Smooth muscle cell (in vitro differentiated cells): Measurements from ENCODE around the gene SH3RF1. TPM values are rescaled to one million over a fixed set of nuclear protein-coding genes. Genes with fewer than 3 reads are reported as not detected.

ENCODE experiments used
- DNase-seq: peaks from one replicate; lab custom pipeline; 2025; ENCODE audit not compliant: unreplicated experiment; lab: John Stamatoyannopoulos, UW
- H2AFZ ChIP-seq: fragments of 200-600 bp; sonication (generic); 2 replicates; pipeline ENCODE4 v1.6.0; 2016; ENCODE audit warnings: antibody characterized with exemption, low read depth, mild to moderate bottlenecking
- H3F3A ChIP-seq: fragments of 200-600 bp; sonication (generic); 2 replicates; pipeline ENCODE4 v1.6.0; 2017; ENCODE audit warnings: antibody characterized with exemption, low read depth
- H3K27ac ChIP-seq: fragments of 200-600 bp; sonication (generic); 2 replicates; pipeline ENCODE4 v1.5.1; 2016; ENCODE audit warnings: low read depth, mild to moderate bottlenecking
- H3K27me3 ChIP-seq: fragments of 200-600 bp; sonication (generic); 2 replicates; pipeline ENCODE4 v1.6.1; 2016; ENCODE audit warnings: low read depth, mild to moderate bottlenecking
- H3K36me3 ChIP-seq: fragments of 200-600 bp; sonication (generic); 2 replicates; pipeline ENCODE4 v1.5.1; 2016; ENCODE audit warnings: low read depth
- H3K4me1 ChIP-seq: fragments of 200-600 bp; sonication (generic); 2 replicates; pipeline ENCODE4 v1.5.1; 2016; ENCODE audit warnings: low read depth
- H3K4me2 ChIP-seq: fragments of 200-600 bp; sonication (generic); 2 replicates; pipeline ENCODE4 v1.6.0; 2016; ENCODE audit warnings: mild to moderate bottlenecking
- H3K4me3 ChIP-seq: fragments of 200-600 bp; sonication (generic); 2 replicates; pipeline ENCODE4 v1.5.1; 2016; ENCODE audit warnings: mild to moderate bottlenecking
- H3K79me2 ChIP-seq: fragments of 200-600 bp; sonication (generic); 2 replicates; pipeline ENCODE4 v1.6.0; 2016; ENCODE audit warnings: low read depth, mild to moderate bottlenecking
- H3K9ac ChIP-seq: fragments of 200-600 bp; sonication (generic); 2 replicates; pipeline ENCODE4 v1.6.0; 2016; ENCODE audit warnings: low read depth
- H3K9me3 ChIP-seq: fragments of 200-600 bp; sonication (generic); replicated peaks from 2 replicates; pipeline ENCODE4 v1.5.1; 2016; ENCODE audit warnings: low read depth
- H4K20me1 ChIP-seq: fragments of 200-600 bp; sonication (generic); 2 replicates; pipeline ENCODE4 v1.6.0; 2016; ENCODE audit warnings: low read depth
- WGBS: methylation state at CpG from one replicate; pipeline ENCODE4 v1.1.7; 2016; ENCODE audit warnings: low lambda C conversion rate; 5-methylcytosine and 5-hydroxymethylcytosine counted together
- polyA plus RNA-seq: library from polyadenylated mRNA; unstranded; fragments of >200 nt; fragmentation: Nextera tagmentation; extraction: Ambion mirVana; gene quantifications from 2 replicates; pipeline ENCODE4 v1.2.1, GENCODE V29; 2016
- total RNA-seq: library from RNA; depleted of rRNA; stranded (reverse); fragments of >200 nt; gene quantifications from 2 replicates; pipeline ENCODE4 v1.2.3, GENCODE V29; 2014
- TF ChIP-seq, protein P1 (sequence below): fragments of 200-600 bp; sonication (generic); IDR thresholded peaks from 2 replicates; pipeline ENCODE4 v1.5.1; 2017; ENCODE audit warnings: borderline replicate concordance, mild to moderate bottlenecking, antibody characterized with exemption; ENCODE audit not compliant: insufficient read depth, poor library complexity, severe bottlenecking

Gene SH3RF1
- total and polyA plus RNA-seq, 2 experiments from 2014 or later: 9.4 to 10.2 TPM

DNA sequence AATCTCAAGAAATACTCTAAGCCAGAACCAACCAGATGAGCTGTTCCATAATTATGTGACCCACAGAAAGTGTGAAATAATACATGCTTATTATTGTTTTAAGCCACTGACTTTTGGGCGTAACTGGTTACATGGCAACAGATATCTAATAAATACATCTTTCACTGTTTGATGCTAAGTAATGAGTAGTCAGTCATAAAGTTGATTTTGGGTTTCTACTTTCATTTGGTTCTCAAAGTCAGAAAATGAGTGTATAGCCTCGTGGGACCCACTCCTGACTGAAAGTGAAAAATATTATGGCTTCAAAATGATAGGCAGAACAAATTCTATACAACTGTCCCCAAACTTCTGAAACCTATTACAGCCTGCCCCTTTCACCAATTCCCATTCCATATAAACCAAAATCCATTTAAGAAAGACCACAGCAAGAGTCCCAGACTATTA is 172.7 kb downstream of the SH3RF1 start:
- TF ChIP-seq, protein P1, sequence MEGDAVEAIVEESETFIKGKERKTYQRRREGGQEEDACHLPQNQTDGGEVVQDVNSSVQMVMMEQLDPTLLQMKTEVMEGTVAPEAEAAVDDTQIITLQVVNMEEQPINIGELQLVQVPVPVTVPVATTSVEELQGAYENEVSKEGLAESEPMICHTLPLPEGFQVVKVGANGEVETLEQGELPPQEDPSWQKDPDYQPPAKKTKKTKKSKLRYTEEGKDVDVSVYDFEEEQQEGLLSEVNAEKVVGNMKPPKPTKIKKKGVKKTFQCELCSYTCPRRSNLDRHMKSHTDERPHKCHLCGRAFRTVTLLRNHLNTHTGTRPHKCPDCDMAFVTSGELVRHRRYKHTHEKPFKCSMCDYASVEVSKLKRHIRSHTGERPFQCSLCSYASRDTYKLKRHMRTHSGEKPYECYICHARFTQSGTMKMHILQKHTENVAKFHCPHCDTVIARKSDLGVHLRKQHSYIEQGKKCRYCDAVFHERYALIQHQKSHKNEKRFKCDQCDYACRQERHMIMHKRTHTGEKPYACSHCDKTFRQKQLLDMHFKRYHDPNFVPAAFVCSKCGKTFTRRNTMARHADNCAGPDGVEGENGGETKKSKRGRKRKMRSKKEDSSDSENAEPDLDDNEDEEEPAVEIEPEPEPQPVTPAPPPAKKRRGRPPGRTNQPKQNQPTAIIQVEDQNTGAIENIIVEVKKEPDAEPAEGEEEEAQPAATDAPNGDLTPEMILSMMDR: no peak
- WGBS: 100% methylated on average over 2 of the region's 2 CpGs
- no peak overlapping the region for H2AFZ ChIP-seq
- H3K4me2 ChIP-seq: no peak overlapping the region
- no peak overlapping the region for H3K4me3 ChIP-seq
- H3K4me1 ChIP-seq: peaks cover 17% of the 10 kb centered on the region
- no peak overlapping the region for H3K27ac ChIP-seq
- no peaks in the 10 kb centered on the region for H4K20me1 ChIP-seq
- no peak for DNase-seq
- no peaks in the 10 kb centered on the region for H3K79me2 ChIP-seq
- no peak overlapping the region for H3K9ac ChIP-seq
- H3K9me3 ChIP-seq: no peaks in the 10 kb centered on the region
- no peaks in the 10 kb centered on the region for H3F3A ChIP-seq
- H3K27me3 ChIP-seq: no peaks in the 10 kb centered on the region
- H3K36me3 ChIP-seq: peaks cover 19% of the 10 kb centered on the region

DNA sequence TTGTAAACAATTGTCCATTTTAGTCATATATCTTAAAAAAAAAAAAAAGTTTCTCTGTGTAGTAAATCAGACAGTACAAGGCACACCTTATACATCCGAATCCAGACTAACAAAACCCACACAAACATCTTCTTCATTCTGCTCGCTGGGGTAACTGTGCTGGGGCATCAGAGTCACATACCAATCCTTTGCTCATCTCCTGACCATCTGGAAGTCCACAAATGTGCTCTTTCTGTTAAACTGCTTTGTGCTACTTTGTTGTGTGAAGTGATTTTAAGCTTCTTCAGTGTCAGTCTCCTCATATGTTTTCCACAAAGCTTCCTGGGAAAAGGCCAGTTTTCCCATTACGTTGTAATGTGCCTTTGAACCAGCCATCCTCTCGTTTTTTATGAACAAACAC is 174.5 kb downstream of the SH3RF1 start:
- Histone ChIP-seq H3K79me2 (no peaks in the 10 kb centered on the region), H2AFZ (no peak overlapping the region), H3K4me1 (peaks cover 9% of the 10 kb centered on the region), H3K9me3 (no peaks in the 10 kb centered on the region), H3K4me2 (no peak overlapping the region), H4K20me1 (no peaks in the 10 kb centered on the region), H3F3A (no peaks in the 10 kb centered on the region), H3K27ac (no peak overlapping the region), H3K4me3 (no peak overlapping the region), H3K9ac (no peak overlapping the region), H3K27me3 (no peaks in the 10 kb centered on the region), H3K36me3 (peaks cover 19% of the 10 kb centered on the region)
- DNase-seq: no peak
- 91% methylated on average over 4 of the region's 4 CpGs for WGBS
- TF ChIP-seq, protein P1: no peak

DNA sequence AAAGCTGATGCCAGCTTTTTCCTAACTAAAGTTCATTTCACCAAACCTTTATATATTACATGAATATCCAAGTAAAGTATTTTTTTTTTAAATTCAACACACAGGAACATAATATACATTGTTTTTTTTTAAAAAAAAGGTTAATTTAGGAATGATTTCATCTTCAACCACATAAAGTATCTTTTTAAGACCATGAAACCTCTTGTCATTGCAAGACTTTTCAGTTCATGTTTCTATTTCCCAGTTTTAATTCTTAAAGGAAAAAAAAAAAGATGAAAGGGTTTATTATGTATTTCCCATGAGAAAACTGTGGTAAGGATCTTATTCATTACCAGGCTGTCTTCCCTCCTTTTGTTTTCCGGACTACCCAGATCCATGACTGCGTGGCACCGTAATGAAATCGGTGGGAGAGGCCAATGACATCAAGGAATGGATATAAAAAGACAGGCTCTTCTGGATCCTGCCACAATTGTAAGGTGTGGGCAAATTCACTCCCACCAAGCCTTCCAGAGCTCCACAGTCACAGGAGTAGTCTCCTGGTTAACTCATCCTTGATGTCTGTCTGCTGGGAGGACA is 176.0 kb downstream of the SH3RF1 start:
- TF ChIP-seq, protein P1: no peak
- Histone ChIP-seq H3K36me3 (peaks cover 19% of the 10 kb centered on the region), H2AFZ (no peak overlapping the region)

More for the DNA sequence above, 176.0 kb downstream of the SH3RF1 start:
- no peaks in the 10 kb centered on the region for H3K4me1 ChIP-seq
- H3F3A ChIP-seq: no peaks in the 10 kb centered on the region
- H3K27ac ChIP-seq: no peak overlapping the region
- H4K20me1 ChIP-seq: no peaks in the 10 kb centered on the region
- no peaks in the 10 kb centered on the region for H3K9me3 ChIP-seq
- H3K79me2 ChIP-seq: no peaks in the 10 kb centered on the region
- DNase-seq: no peak
- H3K27me3 ChIP-seq: no peaks in the 10 kb centered on the region
- no peak overlapping the region for H3K4me3 ChIP-seq
- H3K9ac ChIP-seq: no peak overlapping the region
- no peak overlapping the region for H3K4me2 ChIP-seq
- 97% methylated on average over 4 of the region's 4 CpGs for WGBS
